Colon (tissue), 2 donors: ENCODE results near the gene PPP1R3C.

ENCODE experiments used
- FAIRE-seq: peaks from 2 replicates; lab custom pipeline; 2012; peaks lifted over from hg19 to GRCh38; lab: Jason Lieb, UNC
- donor health status: control.
- donor health status: control.

The PPP1R3C gene

GRCh38 chr10:91632671-91633550 is at the start of gene PPP1R3C:
Gene PPP1R3C, minus strand, starts transcription at chr10:91633071. Its CDS starts 102 bp downstream, at chr10:91632969.
- FAIRE-seq = no peak

GRCh38 chr10:91681361-91682276 is 48.7 kb upstream of the PPP1R3C start:
- no peak for FAIRE-seq

DNA sequence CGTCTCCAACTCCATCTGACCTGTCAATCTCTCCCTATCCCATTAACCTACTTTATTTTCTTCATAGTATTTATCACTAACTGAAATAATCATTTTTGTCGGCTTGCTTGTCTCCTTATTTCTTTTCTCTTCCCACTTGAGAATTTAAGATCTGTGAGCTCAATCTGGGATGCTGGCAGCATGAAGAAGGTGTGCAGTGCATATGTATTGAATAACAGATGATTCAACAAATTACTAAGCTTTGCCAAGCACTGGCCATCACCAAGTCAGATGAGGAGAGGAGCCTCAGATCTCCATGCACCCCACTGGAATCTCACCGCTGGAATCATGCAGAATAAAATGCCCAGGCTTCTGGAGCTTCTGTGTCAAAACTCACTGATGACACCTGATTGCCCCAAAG is 47.6 kb upstream of the PPP1R3C start:
- FAIRE-seq = no peak

DNA sequence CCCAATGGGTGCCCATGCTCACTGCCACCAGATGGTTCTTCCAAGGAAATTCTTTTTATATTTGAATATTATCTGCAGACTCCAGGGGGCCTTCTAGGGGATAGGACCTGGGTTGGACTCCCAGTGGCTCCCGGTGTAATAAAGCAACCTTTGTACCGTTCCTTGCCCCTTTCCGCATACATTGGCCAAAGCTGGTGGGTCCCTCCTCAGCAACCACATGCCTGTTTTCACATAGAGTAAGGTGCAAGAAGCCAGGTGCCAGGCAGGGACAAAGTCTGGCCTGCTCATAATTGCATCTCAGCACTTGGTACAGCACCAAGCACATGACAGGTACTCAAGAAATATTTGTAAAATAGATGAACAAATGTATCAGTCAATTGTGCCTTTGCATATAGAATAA is 46.4 kb upstream of the PPP1R3C start:
- no peak for FAIRE-seq

DNA sequence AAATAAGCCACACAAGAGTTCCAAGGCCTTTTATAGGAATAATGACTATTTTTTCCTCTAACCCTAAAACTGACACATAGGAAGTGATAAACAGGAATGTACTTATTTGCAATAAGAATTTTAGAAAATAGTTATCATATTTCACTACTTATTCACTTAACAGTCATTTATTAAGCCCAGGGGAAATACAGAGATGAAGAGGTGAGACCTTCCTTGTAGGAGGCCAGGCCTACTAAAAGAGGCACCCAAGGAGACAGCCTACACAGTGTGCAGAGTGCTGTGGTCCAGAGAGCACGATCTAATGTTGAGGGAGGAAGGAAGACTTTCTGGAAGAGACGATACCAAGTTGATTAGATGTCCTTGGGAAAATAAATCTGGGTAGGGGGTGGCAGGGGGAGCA is 45.0 kb upstream of the PPP1R3C start:
- no peak for FAIRE-seq

GRCh38 chr10:91672021-91672608 is 39.2 kb upstream of the PPP1R3C start:
- FAIRE-seq = no peak

- no peak for FAIRE-seq
These were observed 36.0 kb upstream of the PPP1R3C start for GRCh38 chr10:91668913-91669312.

GRCh38 chr10:91665842-91666241 is 33.0 kb upstream of the PPP1R3C start:
- no peak for FAIRE-seq

DNA sequence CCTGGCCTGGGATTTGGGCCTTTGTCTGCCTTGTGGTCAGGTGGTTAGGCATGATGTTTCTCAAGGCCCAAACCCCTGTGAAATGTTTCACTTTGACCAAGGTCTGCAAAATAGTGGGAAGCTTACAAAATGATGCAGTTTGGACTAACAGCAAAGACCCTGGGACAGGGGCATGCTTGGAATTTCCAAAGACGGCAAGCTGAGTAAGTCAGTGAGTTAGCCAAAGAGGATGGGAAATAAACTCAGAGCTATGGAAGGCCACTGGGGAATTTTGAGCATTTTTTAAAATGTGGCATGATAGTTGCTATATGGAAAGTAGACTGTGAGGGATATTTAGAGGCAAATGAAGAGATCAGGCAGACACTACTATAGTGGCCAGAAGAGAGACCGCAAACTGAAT is 31.6 kb upstream of the PPP1R3C start:
- no peak for FAIRE-seq

- no peak for FAIRE-seq
These were observed 30.1 kb upstream of the PPP1R3C start for GRCh38 chr10:91662993-91663392.

- FAIRE-seq = no peak
These were observed 20.5 kb upstream of the PPP1R3C start for GRCh38 chr10:91653219-91653870.

DNA sequence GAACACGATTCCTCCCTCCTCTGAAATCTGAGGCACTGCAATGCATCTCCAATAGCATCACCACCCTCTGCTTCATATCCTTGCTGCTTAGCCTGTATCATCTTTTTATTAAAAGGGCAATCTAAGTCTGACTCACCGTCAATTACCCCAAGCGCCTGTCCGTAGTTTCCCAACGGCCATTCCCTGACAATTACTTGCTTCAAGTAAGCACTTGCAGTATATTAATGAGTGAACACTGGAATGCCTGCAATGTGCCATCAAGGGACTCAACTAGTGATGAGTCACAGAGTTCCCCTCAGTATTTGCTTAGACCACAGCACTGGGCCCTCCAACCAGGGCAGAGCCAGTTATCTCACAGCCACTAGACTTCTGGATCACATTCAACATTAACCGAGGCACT is 19.5 kb upstream of the PPP1R3C start:
- no peak for FAIRE-seq

DNA sequence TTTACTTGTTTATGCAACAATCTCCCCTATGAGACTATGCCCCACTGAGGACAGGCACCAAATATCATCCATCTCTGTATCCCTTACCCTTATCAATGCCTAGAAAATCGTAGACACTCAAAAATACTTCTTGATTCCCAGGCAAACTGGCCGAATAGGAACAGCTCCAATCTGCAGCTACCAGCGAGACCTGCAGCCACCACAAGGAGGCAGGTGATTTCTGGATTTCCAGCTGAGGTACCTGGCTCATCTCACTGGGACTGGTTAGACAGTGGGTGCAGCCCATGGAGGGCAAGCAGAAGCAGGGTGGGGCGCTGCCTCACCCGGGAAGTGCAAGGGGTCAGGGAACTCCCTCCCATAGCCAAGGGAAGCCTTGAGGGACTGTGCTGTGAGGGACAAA is 10.8 kb upstream of the PPP1R3C start:
- no peak for FAIRE-seq

DNA sequence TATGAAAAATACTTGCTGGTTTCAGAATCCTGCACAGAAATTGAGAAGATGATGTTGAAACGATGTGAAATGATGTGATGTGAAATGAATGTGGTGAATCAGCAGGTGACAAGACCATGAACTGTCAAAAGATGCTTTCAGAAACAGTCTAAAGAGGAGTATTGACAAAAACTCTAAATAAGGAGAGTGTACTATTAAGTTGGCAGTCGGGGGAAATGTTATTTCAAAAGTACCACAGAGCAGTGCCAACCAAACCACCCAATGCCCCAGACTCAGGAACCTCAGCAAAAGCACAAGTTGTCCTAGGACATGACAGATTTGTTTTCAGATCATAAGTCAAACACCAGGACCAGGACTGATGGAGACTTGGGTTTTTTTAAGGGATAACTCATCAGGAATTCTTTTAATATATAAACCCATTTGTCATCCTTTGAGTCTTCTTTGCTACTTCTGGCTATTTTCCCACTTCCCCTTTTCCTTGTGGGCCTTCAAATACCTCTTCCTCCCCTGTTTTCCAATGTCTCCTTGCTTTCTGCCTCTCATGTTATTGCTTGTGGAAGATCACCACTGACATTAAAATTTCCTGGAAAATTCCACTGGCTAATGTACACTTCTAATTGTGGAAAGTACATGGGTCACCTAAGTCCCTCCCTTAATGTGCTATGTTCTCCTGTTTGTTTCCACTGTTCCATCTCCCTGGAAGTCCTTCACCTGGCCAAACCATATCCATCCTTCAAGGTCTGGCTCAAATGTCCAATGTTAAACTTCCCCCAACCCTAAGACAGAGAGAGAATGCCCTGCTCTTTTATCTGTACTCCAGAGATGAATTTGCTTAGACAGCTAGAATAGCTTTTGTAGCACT is 10.2 kb upstream of the PPP1R3C start:
- FAIRE-seq = no peak

DNA sequence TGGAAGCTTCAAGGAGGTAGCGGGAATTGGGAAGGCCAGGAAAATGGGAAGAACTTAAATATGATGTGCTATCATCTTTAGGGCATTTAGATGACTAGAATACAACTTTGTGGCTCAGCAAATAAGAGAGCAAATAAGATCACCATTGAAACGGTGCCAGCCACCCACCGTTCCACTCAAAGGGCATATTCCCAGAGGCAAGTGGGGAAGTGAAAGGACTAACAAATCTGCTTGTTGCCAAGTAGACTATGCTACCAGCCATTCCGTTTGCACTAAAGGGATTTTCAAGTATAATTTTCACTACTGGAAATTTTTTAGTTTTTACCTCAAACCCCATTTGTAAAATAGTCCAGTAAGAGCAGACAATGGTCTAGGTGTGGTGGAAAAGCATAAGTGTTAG is 4.0 kb upstream of the PPP1R3C start:
- FAIRE-seq = no peak

- FAIRE-seq = no peak
These were observed 2.8 kb upstream of the PPP1R3C start for GRCh38 chr10:91635401-91636400.

- no peak for FAIRE-seq
These were observed 2.0 kb upstream of the PPP1R3C start for GRCh38 chr10:91634898-91635297.

DNA sequence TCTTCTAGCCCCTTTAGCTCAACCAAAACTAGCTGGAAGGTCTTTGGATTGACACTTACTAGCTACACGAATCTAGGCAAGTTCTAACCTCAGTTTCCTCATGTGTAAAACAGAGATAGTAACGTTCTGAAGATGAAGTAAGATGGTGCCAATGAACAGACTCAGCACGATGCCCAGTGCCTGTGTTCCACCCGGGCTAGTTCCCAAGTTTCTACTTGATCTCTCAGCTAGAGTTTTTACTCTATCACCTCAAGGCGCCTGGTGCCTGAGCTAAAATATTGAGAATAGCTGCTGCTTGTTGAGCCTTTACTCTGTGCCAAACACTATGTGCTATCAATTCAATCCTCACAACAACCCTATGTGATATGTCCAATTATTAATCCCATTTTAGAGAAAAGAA is 1.4 kb upstream of the PPP1R3C start:
- FAIRE-seq = no peak

GRCh38 chr10:91630625-91631024 is 2.2 kb downstream of the PPP1R3C start:
- no peak for FAIRE-seq
